SU-DHL-6 (cell line): ENCODE measurements around the gene HOXA13.

Source experiments
- H2AFZ ChIP-seq: fragments of 200-600 bp; sonication (generic); 2 replicates; pipeline ENCODE4 v1.6.1; 2014; ENCODE audit warnings: low read depth, mild to moderate bottlenecking, moderate library complexity, mixed read lengths, antibody characterized with exemption, low read length; ENCODE audit not compliant: severe bottlenecking
- H3F3A ChIP-seq: fragments of 200-600 bp; shearing (Covaris generic); 2 replicates; pipeline ENCODE4 v1.6.0; 2016; ENCODE audit warnings: antibody characterized with exemption, mild to moderate bottlenecking; ENCODE audit not compliant: insufficient read depth
- H3K27ac ChIP-seq: fragments of 200-600 bp; sonication (generic); 2 replicates; pipeline ENCODE4 v1.5.1; 2016; ENCODE audit warnings: low read depth, mild to moderate bottlenecking, low read length, moderate library complexity, mixed read lengths
- H3K27me3 ChIP-seq: fragments of 200-600 bp; sonication (generic), shearing (Covaris generic); 2 replicates; pipeline ENCODE4 v1.6.0; 2014; ENCODE audit warnings: mild to moderate bottlenecking, low read length
- H3K36me3 ChIP-seq: fragments of 200-600 bp; sonication (generic); 2 replicates; pipeline ENCODE4 v1.6.1; 2014; ENCODE audit warnings: mild to moderate bottlenecking, low read length, mixed read lengths
- H3K4me2 ChIP-seq: fragments of 300-600, 200-600 bp; shearing (Covaris generic), sonication (generic); 2 replicates; pipeline ENCODE4 v1.6.0; 2014; ENCODE audit warnings: low read length, low read depth, mild to moderate bottlenecking; ENCODE audit not compliant: poor library complexity, severe bottlenecking
- H3K4me3 ChIP-seq: fragments of 200-600 bp; sonication (generic); 2 replicates; pipeline ENCODE4 v1.5.1; 2014; ENCODE audit warnings: antibody characterized with exemption, low read length, mild to moderate bottlenecking, mixed read lengths; ENCODE audit not compliant: insufficient read depth, poor library complexity, severe bottlenecking
- H3K79me2 ChIP-seq: fragments of 200-600 bp; sonication (generic); 2 replicates; pipeline ENCODE4 v1.6.1; 2014; ENCODE audit warnings: mild to moderate bottlenecking, low read length, moderate library complexity; ENCODE audit not compliant: insufficient read depth
- H3K9ac ChIP-seq: fragments of 200-600 bp; sonication (generic); 2 replicates; pipeline ENCODE4 v1.7.0; 2014; ENCODE audit warnings: mild to moderate bottlenecking, low read length
- H3K9me2 ChIP-seq: fragments of 200-600 bp; sonication (generic); replicated peaks from 2 replicates; pipeline ENCODE4 v1.6.1; 2014; ENCODE audit warnings: low read length; ENCODE audit not compliant: insufficient read depth
- H3K9me3 ChIP-seq: fragments of 200-600 bp; sonication (generic); 2 replicates; pipeline ENCODE4 v1.6.1; 2014; ENCODE audit warnings: low read length, mixed read lengths; ENCODE audit not compliant: insufficient read depth
- H4K20me1 ChIP-seq: fragments of 200-600 bp; sonication (generic); 2 replicates; pipeline ENCODE4 v1.6.1; 2014; ENCODE audit warnings: low read depth, mild to moderate bottlenecking, antibody characterized with exemption, low read length, moderate library complexity, mixed read lengths
- CTCF ChIP-seq: fragments of 200-600 bp; sonication (generic); IDR thresholded peaks from one replicate; pipeline ENCODE4 v1.5.1; 2017; ENCODE audit warnings: antibody characterized with exemption, mild to moderate bottlenecking, low read length, moderate library complexity; ENCODE audit not compliant: insufficient read depth, poor library complexity, severe bottlenecking
- EZH2phosphoT487 ChIP-seq: fragments of 200-600 bp; sonication (generic), shearing (Covaris generic); conservative IDR thresholded peaks from 2 replicates; pipeline ENCODE4 v1.6.1; 2018; ENCODE audit warnings: mild to moderate bottlenecking, antibody characterized with exemption, low read length, moderate library complexity, mixed read lengths

HOXA13 gene

GRCh38 chr7:27170426-27171324, 29.2 kb downstream of the HOXA13 start:
- H3K9me3 ChIP-seq = no peaks in the 10 kb centered on the region
- no peak overlapping the region for H2AFZ ChIP-seq
- H3K27ac ChIP-seq = no peak overlapping the region
- no peak overlapping the region for H3K4me2 ChIP-seq
- H3K79me2 ChIP-seq = no peaks in the 10 kb centered on the region
- H3K9me2 ChIP-seq = no peaks in the 10 kb centered on the region
- H3K9ac ChIP-seq = no peak overlapping the region
- H3K4me3 ChIP-seq = no peak overlapping the region
- H4K20me1 ChIP-seq = no peaks in the 10 kb centered on the region
- TF ChIP-seq EZH2phosphoT487 (no peak), CTCF (no peak)
- H3K36me3 ChIP-seq = no peaks in the 10 kb centered on the region
- no peaks in the 10 kb centered on the region for H3K27me3 ChIP-seq
- no peaks in the 10 kb centered on the region for H3F3A ChIP-seq

- Histone ChIP-seq H3K27ac (no peak overlapping the region), H3K9me2 (no peaks in the 10 kb centered on the region), H3F3A (no peaks in the 10 kb centered on the region), H3K9me3 (no peaks in the 10 kb centered on the region), H3K9ac (no peak overlapping the region), H4K20me1 (no peaks in the 10 kb centered on the region), H3K4me3 (no peak overlapping the region), H3K36me3 (no peaks in the 10 kb centered on the region), H2AFZ (no peak overlapping the region), H3K79me2 (no peaks in the 10 kb centered on the region), H3K4me2 (no peak overlapping the region), H3K27me3 (no peaks in the 10 kb centered on the region)
- TF ChIP-seq CTCF = no peak
- no peak for TF ChIP-seq EZH2phosphoT487
These were observed 30.0 kb downstream of the HOXA13 start for GRCh38 chr7:27169658-27170425.

GRCh38 chr7:27168265-27168947, 31.5 kb downstream of the HOXA13 start:
- Histone ChIP-seq H3K9ac (no peak overlapping the region), H3K36me3 (no peaks in the 10 kb centered on the region), H3K9me2 (no peaks in the 10 kb centered on the region), H4K20me1 (no peaks in the 10 kb centered on the region), H3K27ac (no peak overlapping the region), H3F3A (no peaks in the 10 kb centered on the region), H3K9me3 (no peaks in the 10 kb centered on the region), H2AFZ (no peak overlapping the region), H3K4me2 (no peak overlapping the region), H3K79me2 (no peaks in the 10 kb centered on the region), H3K27me3 (no peaks in the 10 kb centered on the region), H3K4me3 (no peak overlapping the region)
- TF ChIP-seq EZH2phosphoT487 = no peak
- TF ChIP-seq CTCF = no peak
